H1 (cell line): ENCODE measurements around the gene COL20A1. TPM values are rescaled to one million over a fixed set of nuclear protein-coding genes. Genes with fewer than 3 reads are reported as not detected.
A peak's percentile ranks its signal among the peaks of the same experiment; 100 is the strongest.

ENCODE experiments used
- BACH1 ChIP-seq: IDR thresholded peaks from 2 replicates; pipeline ENCODE4 v1.6.1; 2012; ENCODE audit warnings: low read length, improper control_type of control experiment
- CEBPB ChIP-seq: IDR thresholded peaks from 2 replicates; pipeline ENCODE4 v1.6.1; 2012; ENCODE audit warnings: low read depth, low read length
- CHD1 ChIP-seq: IDR thresholded peaks from 2 replicates; pipeline ENCODE4 v1.6.1; 2012; ENCODE audit warnings: low read depth, low read length, improper control_type of control experiment
- CTBP2 ChIP-seq: IDR thresholded peaks from 2 replicates; pipeline ENCODE4 v1.7.0; 2011; ENCODE audit warnings: borderline replicate concordance, mild to moderate bottlenecking, moderate library complexity, mixed read lengths, low read length; ENCODE audit not compliant: insufficient read depth, insufficient read length
- EGR1 ChIP-seq: IDR thresholded peaks from 2 replicates; pipeline ENCODE4 v1.6.1; 2011; ENCODE audit warnings: low read depth, low read length, borderline replicate concordance
- EZH2 ChIP-seq: fragments of 200-600 bp; sonication (generic); IDR thresholded peaks from 2 replicates; pipeline ENCODE4 v1.7.1; 2012; ENCODE audit warnings: low read depth, mild to moderate bottlenecking, moderate library complexity, low read length, inconsistent platforms; ENCODE audit not compliant: severe bottlenecking
- FOSL1 ChIP-seq: IDR thresholded peaks from 2 replicates; pipeline ENCODE4 v1.6.1; 2011; ENCODE audit warnings: mild to moderate bottlenecking, low read depth, low read length, moderate library complexity; ENCODE audit not compliant: insufficient read depth
- GABPA ChIP-seq: IDR thresholded peaks from 2 replicates; pipeline ENCODE4 v1.6.1; 2011; ENCODE audit warnings: mild to moderate bottlenecking, low read length, moderate library complexity, borderline replicate concordance; ENCODE audit not compliant: insufficient read depth
- HDAC2 ChIP-seq, 2 experiments: fragments of 300-600 bp in 1 of 2; sonication (generic) in 1 of 2; IDR thresholded peaks; 2 replicates each; pipeline ENCODE4 v1.6.1; 2011 to 2012; ENCODE audit warnings: low read depth in 2 of 2, low read length in 2 of 2, mild to moderate bottlenecking in 2 of 2, moderate library complexity in 2 of 2, borderline replicate concordance in 1 of 2, inconsistent platforms in 1 of 2
- MAX ChIP-seq: IDR thresholded peaks from 2 replicates; pipeline ENCODE4 v1.6.1; 2012; ENCODE audit warnings: inconsistent platforms
- NANOG ChIP-seq: IDR thresholded peaks from 2 replicates; pipeline ENCODE4 v1.6.1; 2011; ENCODE audit warnings: low read length, low read depth, mild to moderate bottlenecking, inconsistent platforms; ENCODE audit not compliant: insufficient read depth, poor library complexity, severe bottlenecking
- RAD21 ChIP-seq, 2 experiments: IDR thresholded peaks in 1 of 2; conservative IDR thresholded peaks in 1 of 2; 2 replicates each; pipeline ENCODE4 v1.6.1; 2011; ENCODE audit warnings: low read depth in 2 of 2, low read length in 2 of 2, improper control_type of control experiment in 1 of 2, inconsistent platforms in 1 of 2, mild to moderate bottlenecking in 1 of 2, moderate library complexity in 1 of 2
- RXRA ChIP-seq: IDR thresholded peaks from 2 replicates; pipeline ENCODE4 v1.6.1; 2011; ENCODE audit warnings: low read depth, mild to moderate bottlenecking, low read length, moderate library complexity; ENCODE audit not compliant: insufficient read depth
- SIX5 ChIP-seq: IDR thresholded peaks from 2 replicates; pipeline ENCODE4 v1.6.1; 2011; ENCODE audit warnings: mild to moderate bottlenecking, low read depth, low read length
- SP2 ChIP-seq: IDR thresholded peaks from 2 replicates; pipeline ENCODE4 v1.6.1; 2012; ENCODE audit warnings: mild to moderate bottlenecking, low read length, inconsistent platforms
- TAF7 ChIP-seq: optimal IDR thresholded peaks from 2 replicates; pipeline ENCODE3; 2011; ENCODE audit warnings: low read depth, mild to moderate bottlenecking, inconsistent platforms, low read length, moderate library complexity, borderline replicate concordance
- USF2 ChIP-seq: IDR thresholded peaks from 2 replicates; pipeline ENCODE4 v1.6.1; 2011; ENCODE audit warnings: low read length, improper control_type of control experiment
- ZNF274 ChIP-seq: IDR thresholded peaks from 2 replicates; pipeline ENCODE4 v1.7.0; 2012; ENCODE audit warnings: low read length, borderline replicate concordance; ENCODE audit errors: extremely low read depth
- polyA plus RNA-seq, 7 experiments: library from polyadenylated mRNA; depleted of rRNA in 3 of 7; stranded (reverse) in 5 of 7; unstranded in 2 of 7; fragments of >200 nt in 5 of 7; fragments of 200-250 nt in 2 of 7; gene quantifications; 1 replicate in 5 of 7; 2 replicates in 1 of 7; 4 replicates in 1 of 7; pipeline versions ENCODE4 v1.2.1 to v1.2.3, GENCODE V29; 2011 to 2013; ENCODE audit warnings: missing spikeins in 2 of 7, mixed read lengths in 2 of 7
- total RNA-seq: library from RNA; stranded (reverse); fragmentation: NEBNext Ultra II Directional; extraction: Animal tissue kit (Norgen Biotek cat#: 25700); gene quantifications from 2 replicates; pipeline ENCODE4 v1.2.1, GENCODE V29; 2021
- TF ChIP-seq, protein P1 (sequence below): IDR thresholded peaks from 2 replicates; pipeline ENCODE4 v1.6.1; 2012; ENCODE audit warnings: inconsistent platforms
- TF ChIP-seq, protein P2 (sequence below): IDR thresholded peaks from 2 replicates; pipeline ENCODE4 v1.6.1; 2011; ENCODE audit warnings: low read depth, mild to moderate bottlenecking, low read length; ENCODE audit not compliant: insufficient read depth

Gene COL20A1
- total and polyA plus RNA-seq, 2 of the 8 experiments (the other 6 are each of a cell fraction or from before 2014, with no cell fraction given), result 0.19 to 0.21 TPM

GRCh38 chr20:63254606-63255384 is 38.2 kb upstream of the COL20A1 start (continued):
- no peak for TF ChIP-seq ZNF274
- TF ChIP-seq, protein P1, sequence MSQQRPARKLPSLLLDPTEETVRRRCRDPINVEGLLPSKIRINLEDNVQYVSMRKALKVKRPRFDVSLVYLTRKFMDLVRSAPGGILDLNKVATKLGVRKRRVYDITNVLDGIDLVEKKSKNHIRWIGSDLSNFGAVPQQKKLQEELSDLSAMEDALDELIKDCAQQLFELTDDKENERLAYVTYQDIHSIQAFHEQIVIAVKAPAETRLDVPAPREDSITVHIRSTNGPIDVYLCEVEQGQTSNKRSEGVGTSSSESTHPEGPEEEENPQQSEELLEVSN, result 0 out of 2 replicates have a peak, but pooled peaks have one; percentile 73
- no peak for TF ChIP-seq RAD21 (IDR thresholded peaks at IDR 0.05 in 1 of 2, conservative IDR thresholded peaks at IDR 0.05 in 1 of 2; ENCODE audit: low read depth in 2 of 2, low read length in 2 of 2)
- no peak for TF ChIP-seq BACH1
- TF ChIP-seq SIX5, result no peak
- no peak for TF ChIP-seq NANOG
- no peak for TF ChIP-seq TAF7
- TF ChIP-seq RXRA, result no peak
- peak; percentile 56 for TF ChIP-seq MAX
- TF ChIP-seq USF2, result no peak
- TF ChIP-seq CEBPB, result no peak
- peak; percentile 56; the same call in 1 of the 2 replicates for TF ChIP-seq GABPA
- TF ChIP-seq, protein P2, sequence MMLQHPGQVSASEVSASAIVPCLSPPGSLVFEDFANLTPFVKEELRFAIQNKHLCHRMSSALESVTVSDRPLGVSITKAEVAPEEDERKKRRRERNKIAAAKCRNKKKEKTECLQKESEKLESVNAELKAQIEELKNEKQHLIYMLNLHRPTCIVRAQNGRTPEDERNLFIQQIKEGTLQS, result no peak
- no peak for TF ChIP-seq SP2
- TF ChIP-seq FOSL1, result no peak
- TF ChIP-seq EGR1, result no peak
- 0 out of 4 replicates have a peak, but pooled peaks of 1 of the 2 experiments have one; percentile 30 for TF ChIP-seq HDAC2 (IDR thresholded peaks at IDR 0.05; ENCODE audit: borderline replicate concordance in 1 of 2, low read depth in 2 of 2, low read length in 2 of 2)
- TF ChIP-seq EZH2, result peak; percentile 42
- no peak for TF ChIP-seq CTBP2
- no peak for TF ChIP-seq CHD1
